B cell (primary cell): ENCODE results near the gene CDCA5. TPM values are rescaled to one million over a fixed set of nuclear protein-coding genes. Genes with fewer than 3 reads are reported as not detected.

ENCODE experiments used
- ATAC-seq: fragments of 200-7000 bp; cut with Tn5 transposase; one replicate; pipeline ENCODE4 v1.10.0; 2021; ENCODE audit warnings: low read depth, mild to moderate bottlenecking, moderate number of reproducible peaks, moderate library complexity
- CTCF ChIA-PET: fragments of 350-600 bp; sonication (Branson Sonifier 250); formaldehyde crosslinking; loops from one replicate; lab custom pipeline; 2021; ENCODE audit warnings: antibody characterized with exemption, inconsistent platforms; lab: Charles Lee
- POLR2A ChIA-PET: fragments of 350-600 bp; sonication (Branson Sonifier 250); formaldehyde crosslinking; loops from one replicate; lab custom pipeline; 2021; ENCODE audit warnings: antibody characterized with exemption; lab: Charles Lee
- DNase-seq: peaks from one replicate; pipeline ENCODE4 v3.0.0; 2013
- H2AFZ ChIP-seq: 2 replicates; pipeline ENCODE4 v1.6.1; 2012; ENCODE audit warnings: mild to moderate bottlenecking, low read depth, low read length; ENCODE audit not compliant: insufficient read depth, poor library complexity, severe bottlenecking
- H3K27ac ChIP-seq, 2 donors: 1 replicate in 1 of 2; 2 replicates in 1 of 2; pipeline ENCODE4 v1.5.1; 2012 to 2013; ENCODE audit warnings: low read length in 2 of 2, mild to moderate bottlenecking in 2 of 2, moderate library complexity in 1 of 2
- H3K27me3 ChIP-seq, 4 experiments: fragments of 200-600 bp in 1 of 4; sonication (generic) in 1 of 4; replicated peaks in 1 of 4; 1 replicate in 2 of 4; 2 replicates in 2 of 4; pipeline versions ENCODE4 v1.6.1 to v1.7.0; 2013 to 2016; ENCODE audit warnings: low read length in 3 of 4, mild to moderate bottlenecking in 2 of 4, mixed read lengths in 1 of 4, moderate library complexity in 1 of 4; ENCODE audit not compliant: insufficient read depth in 4 of 4, control insufficient read depth in 3 of 4; ENCODE audit errors: control extremely low read depth in 1 of 4
- H3K36me3 ChIP-seq, 2 experiments: replicated peaks in 1 of 2; 1 replicate in 1 of 2; 2 replicates in 1 of 2; pipeline versions ENCODE4 v1.6.1 to v1.7.1; 2013; ENCODE audit warnings: low read length in 1 of 2; ENCODE audit not compliant: insufficient read depth in 2 of 2, control insufficient read depth in 1 of 2; ENCODE audit errors: control extremely low read depth in 1 of 2, extremely low read depth in 1 of 2
- H3K4me1 ChIP-seq, 2 donors: fragments of 200-600 bp in 1 of 2; sonication (generic) in 1 of 2; 1 replicate in 1 of 2; 2 replicates in 1 of 2; pipeline versions ENCODE4 v1.5.1 to v1.6.1; 2013 to 2017; ENCODE audit warnings: low read length in 2 of 2; ENCODE audit not compliant: control insufficient read depth in 2 of 2, insufficient read depth in 2 of 2
- H3K4me2 ChIP-seq: replicated peaks from 2 replicates; pipeline ENCODE3; 2012; ENCODE audit warnings: mild to moderate bottlenecking, low read depth, low read length; ENCODE audit not compliant: poor library complexity, severe bottlenecking
- H3K4me3 ChIP-seq, 5 experiments: fragments of 200-600 bp in 1 of 5; sonication (generic) in 1 of 5; 1 replicate in 3 of 5; 2 replicates in 2 of 5; pipeline versions ENCODE4 v1.5.1 to v1.7.0; 2011 to 2016; ENCODE audit warnings: low read length in 4 of 5, mild to moderate bottlenecking in 4 of 5, low read depth in 2 of 5, control low read depth in 1 of 5, moderate library complexity in 1 of 5; ENCODE audit not compliant: insufficient read depth in 1 of 5; ENCODE audit errors: control extremely low read depth in 1 of 5, extremely low read depth in 1 of 5
- H3K79me2 ChIP-seq: fragments of 200-600 bp; sonication (generic); one replicate; pipeline ENCODE4 v1.6.0; 2016; ENCODE audit warnings: low read length; ENCODE audit not compliant: control insufficient read depth, insufficient read depth
- H3K9ac ChIP-seq: fragments of 200-600 bp; sonication (generic); 2 replicates; pipeline ENCODE4 v1.6.1; 2017; ENCODE audit warnings: mild to moderate bottlenecking, low read length, moderate library complexity
- H3K9me3 ChIP-seq, 3 donors: one replicate each; pipeline versions ENCODE4 v1.6.1 to v1.7.1; 2013; ENCODE audit warnings: low read length in 2 of 3; ENCODE audit not compliant: control insufficient read depth in 2 of 3, insufficient read depth in 1 of 3; ENCODE audit errors: control extremely low read depth in 1 of 3
- H4K20me1 ChIP-seq: 2 replicates; pipeline ENCODE4 v1.6.0; 2012; ENCODE audit warnings: mild to moderate bottlenecking, low read length; ENCODE audit not compliant: insufficient read depth, control insufficient read depth, poor library complexity, severe bottlenecking
- H3K27ac Mint-ChIP-seq: one replicate; pipeline ENCODE4 v1.8.0; 2021; ENCODE audit warnings: mixed read lengths
- H3K27me3 Mint-ChIP-seq: one replicate; pipeline ENCODE4 v1.8.0; 2021; ENCODE audit warnings: mixed read lengths
- H3K4me1 Mint-ChIP-seq: one replicate; pipeline ENCODE4 v1.8.0; 2021; ENCODE audit warnings: mixed read lengths
- H3K4me3 Mint-ChIP-seq: one replicate; pipeline ENCODE4 v1.8.0; 2021; ENCODE audit warnings: mixed read lengths
- H3K9me3 Mint-ChIP-seq: one replicate; pipeline ENCODE4 v1.8.0; 2022; ENCODE audit warnings: mixed read lengths; ENCODE audit not compliant: insufficient read depth
- CTCF ChIP-seq: fragments of 200-600 bp; IDR thresholded peaks from one replicate; pipeline ENCODE4 v1.8.0; 2022; ENCODE audit warnings: antibody characterized with exemption, mild to moderate bottlenecking
- EZH2 ChIP-seq: IDR thresholded peaks from 2 replicates; pipeline ENCODE4 v1.6.1; 2012; ENCODE audit warnings: borderline replicate concordance, low read depth, mild to moderate bottlenecking, moderate library complexity, low read length; ENCODE audit not compliant: insufficient read depth, poor library complexity, severe bottlenecking
- WGBS: methylation state at CpG from one replicate; pipeline ENCODE4 v1.1.5; 2013; ENCODE audit warnings: missing lambda C conversion rate; ENCODE audit not compliant: insufficient coverage; 5-methylcytosine and 5-hydroxymethylcytosine counted together
- intact Hi-C: fragments of 100-400 bp; cut with micrococcal nuclease; formaldehyde crosslinking; loops from one replicate; pipeline ENCODE4 v1.10.0; 2022
- polyA plus RNA-seq: library from polyadenylated mRNA; depleted of rRNA; stranded (reverse); fragments of >200 nt; gene quantifications from 2 replicates; pipeline ENCODE4 v1.2.3, GENCODE V29; 2012
- total RNA-seq, 2 donors: library from RNA; stranded (reverse); fragments of 120-200 nt in 1 of 2; gene quantifications; 1 replicate in 1 of 2; 2 replicates in 1 of 2; pipeline versions ENCODE4 v1.2.3 to v1.2.4, GENCODE V29; 2013 to 2022

CDCA5 gene
- total and polyA plus RNA-seq, 2 donors (not counting 1 experiment from before 2014, with no cell fraction given) = 1.1 to 1.4 TPM

- POLR2A ChIA-PET = no interaction called here
- Histone ChIP-seq H3K27me3 (peaks cover 0 to 2% (median 1%) of the 10 kb centered on the region in 4 experiments), H3K4me1 (peaks cover 10 to 14% of the 10 kb centered on the region in 2 donors), H3K9ac (no peak overlapping the region), H3K4me2 (no peak overlapping the region), H2AFZ (no peak overlapping the region), H3K36me3 (no peaks in the 10 kb centered on the region), H3K27ac (no peak overlapping the region), H3K4me3 (no peak overlapping the region), H3K79me2 (no peaks in the 10 kb centered on the region), H4K20me1 (no peaks in the 10 kb centered on the region), H3K9me3 (peaks cover 0 to 3% (median 0%) of the 10 kb centered on the region in 3 donors)
- no peaks in the 10 kb centered on the region for H3K9me3 Mint-ChIP-seq
- intact Hi-C loops = no loop called here
- H3K4me1 Mint-ChIP-seq = peaks cover 17% of the 10 kb centered on the region
- no peaks in the 10 kb centered on the region for H3K27me3 Mint-ChIP-seq
- CTCF ChIA-PET = no interaction called here
- DNase-seq (no peak), ATAC-seq (no peak)
- H3K27ac Mint-ChIP-seq = no peak overlapping the region
- no peak overlapping the region for H3K4me3 Mint-ChIP-seq
- TF ChIP-seq EZH2 (no peak), CTCF (no peak)
- WGBS = 93% methylated on average over 12 of the region's 13 CpGs
Measured at GRCh38 chr11:65058012-65058411, 25.8 kb downstream of the CDCA5 start.

- Histone ChIP-seq H3K4me2 (no peak overlapping the region), H3K27ac (no peak overlapping the region), H3K9me3 (peaks cover 0 to 3% (median 0%) of the 10 kb centered on the region in 3 donors), H3K36me3 (no peaks in the 10 kb centered on the region), H3K9ac (no peak overlapping the region), H3K4me3 (no peak overlapping the region), H2AFZ (no peak overlapping the region), H3K4me1 (peaks cover 10 to 14% of the 10 kb centered on the region in 2 donors), H4K20me1 (no peaks in the 10 kb centered on the region), H3K79me2 (no peaks in the 10 kb centered on the region), H3K27me3 (peaks cover 0 to 2% (median 1%) of the 10 kb centered on the region in 4 experiments)
- 98% methylated on average over 4 of the region's 7 CpGs for WGBS
- Mint-ChIP-seq H3K9me3 (no peaks in the 10 kb centered on the region), H3K4me3 (no peak overlapping the region), H3K27ac (no peak overlapping the region), H3K27me3 (no peaks in the 10 kb centered on the region), H3K4me1 (peaks cover 17% of the 10 kb centered on the region)
- DNase-seq (no peak), ATAC-seq (no peak)
- ChIA-PET POLR2A (interaction anchor here (0.7 kb wide), 1 partner anchor 36 kb away, joined by 4 read pairs; no protein-coding TSS in a partner anchor), CTCF (interaction anchor here (1.3 kb wide), 1 partner anchor 43 kb away, joined by 3 read pairs; the partner anchor contains the start of gene ARL2)
- intact Hi-C loops = no loop called here
- no peak for TF ChIP-seq EZH2
- TF ChIP-seq CTCF = no peak
Measured at GRCh38 chr11:65057526-65057925, 26.3 kb downstream of the CDCA5 start.
